GM18517 (cell line): ENCODE measurements around the gene RHOA.
"Not testable (repeated sequence)": the region's sequence is repeated elsewhere in the genome, so short reads cannot be mapped to it uniquely, and the experiment has no call there.

ENCODE experiments used
- ATAC-seq: cut with Tn5 transposase; IDR thresholded peaks from one replicate; pipeline ENCODE4 v1.9.1; 2021; ENCODE audit warnings: mild to moderate bottlenecking, moderate library complexity; ENCODE audit not compliant: unreplicated experiment

The RHOA gene

GRCh38 chr3:49333091-49333490 lies 78.7 kb downstream of the RHOA start:
- no peak for ATAC-seq

- ATAC-seq = no peak
Observed at GRCh38 chr3:49329186-49329585, 82.6 kb downstream of the RHOA start.

GRCh38 chr3:49328350-49328749 lies 83.4 kb downstream of the RHOA start:
- ATAC-seq = not testable (repeated sequence)

GRCh38 chr3:49327485-49327884 lies 84.3 kb downstream of the RHOA start:
- ATAC-seq = no peak

GRCh38 chr3:49324768-49325167 lies 87.0 kb downstream of the RHOA start:
- no peak for ATAC-seq

GRCh38 chr3:49316696-49317457 lies 94.9 kb downstream of the RHOA start:
- no peak for ATAC-seq

- no peak for ATAC-seq
Observed at GRCh38 chr3:49313896-49314688, 97.7 kb downstream of the RHOA start.

GRCh38 chr3:49311283-49311682 lies 100.5 kb downstream of the RHOA start:
- ATAC-seq = no peak

GRCh38 chr3:49310677-49311076 lies 101.1 kb downstream of the RHOA start:
- ATAC-seq = no peak
